Stimulated activated CD4-positive, alpha-beta T cell treated with anti-CD3 and anti-CD28 coated beads, Interleukin-2, amount 100 ng/mL, for 48 hours (primary cell): ENCODE results near the gene KRTAP10-12.

ENCODE experiments used
- DNase-seq, 2 donors: peaks; one replicate each; pipeline ENCODE4 v3.0.0-alpha.2; 2020

KRTAP10-12 gene

GRCh38 chr21:44700101-44701022, 3.4 kb downstream of the KRTAP10-12 start:
- DNase-seq, result no peak

GRCh38 chr21:44701023-44701400, 4.0 kb downstream of the KRTAP10-12 start:
- no peak for DNase-seq

- DNase-seq, result no peak
Observed at GRCh38 chr21:44701541-44701940, 4.6 kb downstream of the KRTAP10-12 start.

DNA sequence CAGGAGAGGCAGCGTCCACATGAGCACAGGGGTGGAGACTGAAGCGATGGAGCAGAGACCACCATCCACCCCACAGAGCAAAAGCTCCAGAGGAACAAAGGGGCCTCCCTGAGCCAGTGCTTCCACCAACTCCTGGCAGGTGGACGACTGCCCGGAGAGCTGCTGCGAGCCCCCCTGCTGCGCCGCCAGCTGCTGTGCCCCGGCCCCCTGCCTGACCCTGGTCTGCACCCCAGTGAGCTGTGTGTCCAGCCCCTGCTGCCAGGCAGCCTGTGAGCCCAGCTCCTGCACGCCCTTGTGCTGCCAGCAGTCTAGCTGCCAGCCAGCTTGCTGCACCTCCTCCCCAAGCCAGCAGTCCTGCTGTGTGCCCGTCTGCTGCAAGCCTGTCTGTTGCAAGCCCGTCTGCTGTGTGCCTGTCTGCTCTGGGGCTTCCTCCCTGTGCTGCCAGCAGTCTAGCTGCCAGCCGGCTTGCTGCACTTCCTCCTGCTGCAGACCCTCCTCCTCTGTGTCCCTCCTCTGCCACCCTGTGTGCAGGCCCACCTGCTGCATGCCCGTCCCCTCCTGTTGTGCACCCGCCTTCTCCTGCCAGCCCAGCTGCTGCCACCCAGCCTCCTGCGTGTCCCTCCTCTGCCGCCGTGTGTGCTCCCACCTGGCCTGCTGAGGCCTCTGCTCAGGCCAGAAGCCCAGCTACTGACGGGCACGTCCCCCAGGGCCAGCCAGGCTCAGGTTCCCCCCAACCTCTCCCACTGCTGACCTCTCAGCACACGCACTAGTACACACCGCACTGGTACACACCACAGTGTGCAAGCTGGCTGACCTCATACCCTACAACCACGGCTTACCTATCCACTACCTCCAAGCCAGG, 5.4 kb downstream of the KRTAP10-12 start:
- DNase-seq, result no peak

GRCh38 chr21:44702973-44703730, 6.2 kb downstream of the KRTAP10-12 start:
- no peak for DNase-seq

DNA sequence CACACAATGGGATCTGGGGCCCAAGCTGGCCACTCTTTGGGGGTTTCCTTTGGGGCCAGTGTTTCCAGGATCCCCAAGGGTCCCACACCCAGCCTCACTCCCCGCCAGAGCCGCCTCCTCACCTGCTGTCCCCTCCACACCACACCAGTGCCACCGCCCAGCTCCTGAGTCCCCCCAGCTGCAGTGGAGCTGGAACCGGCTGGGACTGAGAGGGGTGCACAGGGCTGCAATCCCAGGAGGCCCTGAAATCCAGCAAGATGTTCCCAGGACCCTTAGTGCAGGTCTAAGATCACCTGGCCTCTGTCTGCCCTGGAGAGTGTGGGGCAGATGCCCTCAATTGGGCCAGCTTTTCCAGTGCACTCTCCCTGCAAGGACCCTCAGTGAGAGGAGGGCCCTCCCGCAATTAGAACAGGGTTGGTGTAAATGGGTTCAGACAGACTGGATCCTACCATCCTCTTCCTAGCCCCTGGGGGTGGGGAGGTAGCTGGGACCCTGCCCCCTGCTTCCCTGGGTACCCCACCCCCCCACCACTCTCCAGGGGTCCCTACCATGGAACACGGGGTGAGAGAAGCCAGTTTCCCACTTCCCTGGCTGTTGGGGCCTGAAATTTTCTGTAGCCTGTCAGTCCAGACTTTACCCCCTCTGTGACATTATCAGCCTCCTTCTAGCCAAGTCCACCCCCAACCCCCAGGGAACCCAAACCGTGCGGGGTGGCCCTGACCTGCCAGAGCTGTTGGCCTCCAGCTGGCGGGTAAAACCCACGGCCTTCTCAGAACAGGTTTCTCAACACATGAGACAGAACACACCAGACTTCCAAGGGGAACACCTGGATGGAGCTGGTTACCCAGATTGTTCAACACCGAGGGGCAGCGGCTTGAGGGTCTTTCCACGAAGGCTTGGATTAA, 7.0 kb downstream of the KRTAP10-12 start:
- no peak for DNase-seq

DNA sequence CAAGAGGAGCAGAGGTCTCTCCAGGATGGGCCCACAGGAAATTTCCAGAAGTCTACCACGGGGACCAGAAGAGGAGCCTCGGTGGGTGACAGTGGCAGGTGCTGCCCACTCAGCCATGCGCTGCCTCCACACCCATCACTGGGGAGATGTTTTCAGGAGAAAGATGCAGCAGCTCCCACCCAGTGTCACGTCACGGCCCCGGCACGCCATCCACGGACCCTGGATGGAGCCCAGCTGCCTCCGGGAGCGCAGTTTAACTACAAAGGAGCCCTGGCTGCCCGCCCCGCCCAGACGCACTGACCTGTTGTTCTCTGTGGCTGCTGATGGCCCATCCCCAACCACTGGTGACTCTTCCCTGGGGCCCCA, 7.6 kb downstream of the KRTAP10-12 start:
- DNase-seq, result no peak

- DNase-seq, result no peak
Observed at GRCh38 chr21:44706026-44706705, 9.2 kb downstream of the KRTAP10-12 start.

GRCh38 chr21:44706706-44707581, 10.0 kb downstream of the KRTAP10-12 start:
- no peak for DNase-seq

DNA sequence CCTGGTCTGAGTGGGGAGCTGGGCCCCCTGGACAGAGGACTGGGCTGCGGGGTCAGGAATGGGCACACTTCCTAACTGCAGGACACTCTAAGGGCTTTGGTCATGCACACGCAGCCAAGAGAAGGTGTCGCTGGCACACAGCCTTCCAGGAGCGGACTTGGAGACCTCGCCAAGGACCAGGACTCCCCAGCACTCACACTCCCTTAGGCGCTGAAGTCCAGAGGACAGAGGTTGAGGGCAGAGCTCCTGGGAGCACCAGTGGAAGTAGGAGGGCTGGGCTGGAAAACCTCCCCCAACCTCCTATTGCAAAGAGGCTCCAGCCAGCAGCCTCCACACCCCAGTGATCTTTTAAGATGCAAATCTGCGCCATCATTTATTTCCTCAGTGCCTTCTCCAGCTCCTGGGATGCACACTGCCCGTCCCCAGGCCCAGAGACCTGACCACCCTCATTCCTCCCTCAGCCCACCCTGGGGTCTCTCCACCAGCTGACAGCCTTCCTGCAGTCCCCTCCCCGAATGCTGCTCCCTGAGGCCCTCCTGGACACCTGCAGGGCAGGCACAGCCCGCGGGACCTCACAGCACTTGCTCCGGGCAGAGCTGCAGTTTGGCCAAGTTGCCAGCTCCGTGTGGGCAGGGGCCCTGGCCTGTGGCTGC, 11.4 kb downstream of the KRTAP10-12 start:
- DNase-seq, result no peak

DNA sequence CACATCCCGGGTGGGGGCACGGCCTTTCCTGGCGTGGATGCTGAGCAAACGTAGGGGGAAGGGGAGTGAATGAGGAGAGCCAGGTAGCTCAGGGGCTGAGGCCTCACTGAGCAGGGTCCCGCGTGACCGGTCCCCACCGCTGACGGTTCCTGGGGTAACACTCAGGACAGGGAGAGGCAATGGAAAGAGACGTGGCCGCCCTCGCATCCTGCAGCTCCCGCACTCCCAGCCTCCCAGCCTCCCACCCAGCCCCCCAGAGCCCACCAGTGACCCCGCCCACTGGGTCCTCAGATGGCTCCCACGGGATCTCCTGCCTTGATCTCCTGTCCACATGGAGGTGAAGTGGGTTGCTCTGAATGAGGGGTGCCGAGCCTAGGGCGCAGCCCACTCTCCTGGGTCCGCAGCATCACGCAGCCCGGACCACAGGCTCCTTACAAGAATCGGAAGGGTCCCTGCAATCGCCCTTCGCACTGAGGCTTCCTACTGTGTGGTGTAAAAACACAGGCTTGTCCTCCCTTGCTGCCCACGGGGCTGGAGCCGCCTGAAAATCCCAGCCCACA, 12.0 kb downstream of the KRTAP10-12 start:
- no peak for DNase-seq

GRCh38 chr21:44709426-44710293, 12.7 kb downstream of the KRTAP10-12 start:
- no peak for DNase-seq

DNA sequence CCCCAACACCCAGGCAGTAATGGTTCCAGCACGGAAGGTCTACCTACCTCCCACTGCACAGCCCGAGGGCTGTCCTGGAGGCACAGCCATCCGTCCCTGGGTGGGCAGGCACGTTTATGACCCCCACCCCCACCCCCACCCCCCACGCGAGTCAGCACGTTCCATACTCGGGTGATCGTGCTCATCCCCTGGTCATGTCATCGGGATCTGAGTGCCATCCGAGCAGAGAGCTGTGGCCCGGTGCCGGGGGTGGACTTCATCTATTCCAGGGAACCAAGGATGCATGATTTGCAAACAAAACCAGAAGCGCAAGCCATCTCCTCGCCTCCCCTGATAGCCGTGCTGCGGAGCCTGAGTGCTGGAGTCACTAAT, 13.3 kb downstream of the KRTAP10-12 start:
- DNase-seq, result no peak

DNA sequence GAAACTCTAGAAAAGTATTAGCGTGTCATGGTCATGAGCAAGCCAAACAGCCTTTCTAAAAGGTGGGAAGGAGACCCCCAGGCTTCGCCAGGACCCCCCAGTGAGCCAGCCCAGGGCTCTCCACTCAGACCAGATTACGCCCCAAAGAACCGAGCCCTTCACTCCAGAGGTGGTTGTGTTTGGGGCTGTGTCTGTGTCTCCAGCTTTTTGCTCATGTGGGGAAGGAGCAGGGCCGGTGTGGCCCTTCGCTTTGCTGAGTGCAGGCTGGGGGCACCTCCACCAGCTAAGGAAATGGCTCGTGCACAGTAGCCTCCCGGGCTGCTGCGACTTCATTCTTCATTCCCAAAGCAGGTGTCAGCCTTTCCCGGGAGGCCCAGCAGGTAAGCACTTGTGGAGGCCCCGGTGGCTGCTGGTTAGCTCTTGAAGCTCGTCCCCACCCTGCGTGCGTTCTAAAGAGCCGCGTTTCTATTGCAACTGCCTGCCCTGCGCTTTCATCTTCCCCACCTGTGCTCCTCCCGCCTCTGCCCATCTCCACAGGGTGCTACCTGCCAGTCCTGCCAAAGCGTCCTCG, 13.9 kb downstream of the KRTAP10-12 start:
- no peak for DNase-seq

GRCh38 chr21:44711327-44712202, 14.6 kb downstream of the KRTAP10-12 start, which contains the start of gene TSPEAR:
Gene TSPEAR, minus strand, starts transcription at chr21:44711572. Its CDS starts 58 bp downstream, at chr21:44711514.
- DNase-seq, result no peak

GRCh38 chr21:44712203-44713028, 15.4 kb downstream of the KRTAP10-12 start:
- no peak for DNase-seq
